ENCODE measurements around the gene CKAP2L. TPM values are rescaled to one million over a fixed set of nuclear protein-coding genes. Genes with fewer than 3 reads are reported as not detected.

The CKAP2L gene
- total RNA-seq, 2 donors from 2014 or later: 22.5 to 55.6 TPM

GRCh38 chr2:112794841-112795240 lies 30.4 kb upstream of the CKAP2L start:
- no peaks in the 10 kb centered on the region for H3K36me3 Mint-ChIP-seq

GRCh38 chr2:112794131-112794733 lies 29.8 kb upstream of the CKAP2L start:
- ATAC-seq (peak; percentile 59 to 69), DNase-seq (ENCODE audit: low spot score in 2 of 2) (no peak)
- Mint-ChIP-seq H3K27ac (peak overlapping the region in 1 of 2 donors; percentile 12), H3K36me3 (no peaks in the 10 kb centered on the region), H3K9me3 (no peaks in the 10 kb centered on the region)

More at GRCh38 chr2:112794841-112795240, 30.4 kb upstream of the CKAP2L start:
- ATAC-seq (no peak), DNase-seq (ENCODE audit: low spot score in 2 of 2) (no peak)
- no peaks in the 10 kb centered on the region for H3K9me3 Mint-ChIP-seq
- H3K27ac Mint-ChIP-seq: no peak overlapping the region

GRCh38 chr2:112793449-112793978 lies 29.1 kb upstream of the CKAP2L start:
- Mint-ChIP-seq H3K9me3 (no peaks in the 10 kb centered on the region), H3K36me3 (no peaks in the 10 kb centered on the region), H3K27ac (peak overlapping the region in 1 of 2 donors; percentile 12)
- ATAC-seq (peak; percentile 41 to 44), DNase-seq (ENCODE audit: low spot score in 2 of 2) (no peak)

GRCh38 chr2:112792419-112792818 lies 28.0 kb upstream of the CKAP2L start:
- Mint-ChIP-seq H3K36me3 (no peaks in the 10 kb centered on the region), H3K27ac (peak overlapping the region in 1 of 2 donors; percentile 73), H3K9me3 (no peaks in the 10 kb centered on the region)
- no peak for DNase-seq (ENCODE audit: low spot score in 2 of 2)
- ATAC-seq: no peak

GRCh38 chr2:112791693-112792230 lies 27.4 kb upstream of the CKAP2L start:
- ATAC-seq (no peak), DNase-seq (ENCODE audit: low spot score in 2 of 2) (no peak)
- Mint-ChIP-seq H3K9me3 (no peaks in the 10 kb centered on the region), H3K36me3 (no peaks in the 10 kb centered on the region), H3K27ac (no peak overlapping the region)

GRCh38 chr2:112791019-112791418 lies 26.6 kb upstream of the CKAP2L start:
- Mint-ChIP-seq H3K36me3 (no peaks in the 10 kb centered on the region), H3K9me3 (no peaks in the 10 kb centered on the region), H3K27ac (no peak overlapping the region)
- DNase-seq (ENCODE audit: low spot score in 2 of 2): no peak
- ATAC-seq: no peak

GRCh38 chr2:112790305-112790704 lies 25.9 kb upstream of the CKAP2L start:
- no peak for ATAC-seq
- no peak overlapping the region for H3K27ac Mint-ChIP-seq
- no peak for DNase-seq (ENCODE audit: low spot score in 2 of 2)
- no peaks in the 10 kb centered on the region for H3K36me3 Mint-ChIP-seq
- no peaks in the 10 kb centered on the region for H3K9me3 Mint-ChIP-seq

- no peak for DNase-seq (ENCODE audit: low spot score in 2 of 2)
- ATAC-seq: no peak
- Mint-ChIP-seq H3K27ac (no peak overlapping the region), H3K9me3 (no peaks in the 10 kb centered on the region), H3K36me3 (no peaks in the 10 kb centered on the region)
Observed at GRCh38 chr2:112789186-112789585, 24.8 kb upstream of the CKAP2L start.

- no peak for ATAC-seq
- Mint-ChIP-seq H3K9me3 (no peaks in the 10 kb centered on the region), H3K36me3 (no peaks in the 10 kb centered on the region), H3K27ac (no peak overlapping the region)
- no peak for DNase-seq (ENCODE audit: low spot score in 2 of 2)
Observed at GRCh38 chr2:112788653-112789052, 24.2 kb upstream of the CKAP2L start.

GRCh38 chr2:112787729-112788393 lies 23.5 kb upstream of the CKAP2L start:
- DNase-seq (ENCODE audit: low spot score in 2 of 2) (no peak), ATAC-seq (no peak)
- Mint-ChIP-seq H3K27ac (peak overlapping the region in 1 of 2 donors; percentile 37), H3K9me3 (no peaks in the 10 kb centered on the region), H3K36me3 (no peaks in the 10 kb centered on the region)

- ATAC-seq: no peak
- Mint-ChIP-seq H3K9me3 (no peaks in the 10 kb centered on the region), H3K36me3 (no peaks in the 10 kb centered on the region), H3K27ac (no peak overlapping the region)
- DNase-seq (ENCODE audit: low spot score in 2 of 2): no peak
Observed at GRCh38 chr2:112787294-112787693, 22.9 kb upstream of the CKAP2L start.

- Mint-ChIP-seq H3K36me3 (no peaks in the 10 kb centered on the region), H3K9me3 (no peaks in the 10 kb centered on the region), H3K27ac (no peak within 1 kb of the TSS)
- ATAC-seq: peak; percentile 39 to 40
- no peak for DNase-seq (ENCODE audit: low spot score in 2 of 2)
Observed at GRCh38 chr2:112784199-112785189, 20.1 kb upstream of the CKAP2L start, which contains the start of gene IL1A. Gene IL1A, minus strand, starts transcription at chr2:112784493. Its CDS starts 723 bp downstream, at chr2:112783770.

- H3K27ac Mint-ChIP-seq: no peak overlapping the region
Observed at GRCh38 chr2:112783187-112783714, 18.8 kb upstream of the CKAP2L start.

GRCh38 chr2:112782234-112782799 lies 17.9 kb upstream of the CKAP2L start:
- DNase-seq (ENCODE audit: low spot score in 2 of 2) (no peak), ATAC-seq (peak in 1 of 2 donors; percentile 53)
- no peak overlapping the region for H3K27ac Mint-ChIP-seq
- H3K9me3 Mint-ChIP-seq: peaks cover 0 to 3% of the 10 kb centered on the region in 2 donors
- peaks cover 0 to 2% of the 10 kb centered on the region in 2 donors for H3K36me3 Mint-ChIP-seq

More at GRCh38 chr2:112783187-112783714, 18.8 kb upstream of the CKAP2L start:
- H3K9me3 Mint-ChIP-seq: no peaks in the 10 kb centered on the region
- ATAC-seq (no peak), DNase-seq (ENCODE audit: low spot score in 2 of 2) (no peak)
- no peaks in the 10 kb centered on the region for H3K36me3 Mint-ChIP-seq

GRCh38 chr2:112779598-112779997 lies 15.2 kb upstream of the CKAP2L start:
- Mint-ChIP-seq H3K36me3 (peaks cover 6% of the 10 kb centered on the region in 2 donors), H3K9me3 (peaks cover 4 to 9% of the 10 kb centered on the region in 2 donors), H3K27ac (no peak overlapping the region)
- DNase-seq (ENCODE audit: low spot score in 2 of 2) (no peak), ATAC-seq (no peak)

GRCh38 chr2:112777036-112777435 lies 12.6 kb upstream of the CKAP2L start:
- ATAC-seq (no peak), DNase-seq (ENCODE audit: low spot score in 2 of 2) (no peak)
- peaks cover 6% of the 10 kb centered on the region in 2 donors for H3K36me3 Mint-ChIP-seq
- no peak overlapping the region for H3K27ac Mint-ChIP-seq
- peaks cover 4 to 9% of the 10 kb centered on the region in 2 donors for H3K9me3 Mint-ChIP-seq

Data from activated naive CD4-positive, alpha-beta T cell treated with anti-CD3 and anti-CD28 coated beads, Interleukin-2, amount 50 U/mL, for 72 hours (primary cell).